Coronary artery (tissue), 2 donors: ENCODE data around the gene SERPINB13.

ENCODE experiments used
- DNase-seq: peaks from one replicate; pipeline ENCODE4 v3.0.0-alpha.2; 2017; ENCODE audit warnings: low spot score
- H3K27ac ChIP-seq, 2 donors: fragments of 200-600 bp; sonication (generic); one replicate each; pipeline ENCODE4 v1.5.1; 2016 to 2019
- H3K4me3 ChIP-seq: fragments of 200-600 bp; sonication (generic); 2 replicates; pipeline ENCODE4 v1.5.1; 2016; ENCODE audit warnings: mild to moderate bottlenecking, moderate library complexity
- TF ChIP-seq, protein P1 (sequence below): fragments of 200-600 bp; sonication (generic); IDR thresholded peaks from one replicate; pipeline ENCODE4 v1.5.1; 2019; ENCODE audit warnings: antibody characterized with exemption

SERPINB13 gene

DNA sequence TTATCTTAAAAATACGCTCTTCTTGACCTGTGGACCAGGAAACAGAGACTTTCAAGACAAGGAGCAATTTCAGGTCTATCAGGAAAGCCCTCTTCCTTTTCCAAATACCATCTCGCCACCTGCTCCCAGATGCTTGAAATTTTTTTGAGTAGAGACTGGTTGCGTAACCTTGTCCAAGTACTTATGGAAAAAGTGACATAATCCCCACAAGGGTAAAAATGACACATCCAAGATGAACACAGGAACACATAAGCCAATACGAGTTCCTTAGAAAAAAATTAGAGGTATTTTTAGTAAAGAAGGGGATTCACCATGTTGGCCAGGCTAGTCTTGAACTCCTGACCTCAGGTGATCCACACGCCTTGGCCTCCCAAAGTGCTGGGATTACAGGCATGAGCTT lies 1.8 kb downstream of the SERPINB13 start:
- no peak for DNase-seq
- H3K4me3 ChIP-seq, result no peak overlapping the region
- TF ChIP-seq, protein P1, sequence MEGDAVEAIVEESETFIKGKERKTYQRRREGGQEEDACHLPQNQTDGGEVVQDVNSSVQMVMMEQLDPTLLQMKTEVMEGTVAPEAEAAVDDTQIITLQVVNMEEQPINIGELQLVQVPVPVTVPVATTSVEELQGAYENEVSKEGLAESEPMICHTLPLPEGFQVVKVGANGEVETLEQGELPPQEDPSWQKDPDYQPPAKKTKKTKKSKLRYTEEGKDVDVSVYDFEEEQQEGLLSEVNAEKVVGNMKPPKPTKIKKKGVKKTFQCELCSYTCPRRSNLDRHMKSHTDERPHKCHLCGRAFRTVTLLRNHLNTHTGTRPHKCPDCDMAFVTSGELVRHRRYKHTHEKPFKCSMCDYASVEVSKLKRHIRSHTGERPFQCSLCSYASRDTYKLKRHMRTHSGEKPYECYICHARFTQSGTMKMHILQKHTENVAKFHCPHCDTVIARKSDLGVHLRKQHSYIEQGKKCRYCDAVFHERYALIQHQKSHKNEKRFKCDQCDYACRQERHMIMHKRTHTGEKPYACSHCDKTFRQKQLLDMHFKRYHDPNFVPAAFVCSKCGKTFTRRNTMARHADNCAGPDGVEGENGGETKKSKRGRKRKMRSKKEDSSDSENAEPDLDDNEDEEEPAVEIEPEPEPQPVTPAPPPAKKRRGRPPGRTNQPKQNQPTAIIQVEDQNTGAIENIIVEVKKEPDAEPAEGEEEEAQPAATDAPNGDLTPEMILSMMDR, result no peak
- no peak overlapping the region for H3K27ac ChIP-seq

DNA sequence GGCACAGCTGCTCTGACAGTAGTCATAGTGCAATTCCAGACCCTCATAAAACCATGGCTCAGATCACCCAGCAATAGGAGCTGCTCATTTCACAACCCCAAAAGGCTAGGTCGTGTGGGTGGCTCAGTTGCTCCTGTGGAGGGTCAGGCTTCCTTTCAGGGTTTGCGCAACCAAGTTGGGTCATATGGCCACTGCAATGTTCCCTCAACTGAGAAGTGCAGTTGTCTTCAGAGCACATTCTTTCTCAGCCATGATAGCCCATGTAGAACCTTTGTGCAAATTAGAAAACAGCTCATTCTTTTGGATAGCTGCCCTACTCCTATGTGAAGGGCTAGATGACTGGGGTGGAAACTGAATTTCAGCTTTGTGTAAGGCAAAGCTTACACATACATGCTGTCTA lies 3.2 kb downstream of the SERPINB13 start:
- TF ChIP-seq, protein P1, result no peak
- no peak for DNase-seq
- Histone ChIP-seq H3K27ac (no peak overlapping the region), H3K4me3 (no peak overlapping the region)

DNA sequence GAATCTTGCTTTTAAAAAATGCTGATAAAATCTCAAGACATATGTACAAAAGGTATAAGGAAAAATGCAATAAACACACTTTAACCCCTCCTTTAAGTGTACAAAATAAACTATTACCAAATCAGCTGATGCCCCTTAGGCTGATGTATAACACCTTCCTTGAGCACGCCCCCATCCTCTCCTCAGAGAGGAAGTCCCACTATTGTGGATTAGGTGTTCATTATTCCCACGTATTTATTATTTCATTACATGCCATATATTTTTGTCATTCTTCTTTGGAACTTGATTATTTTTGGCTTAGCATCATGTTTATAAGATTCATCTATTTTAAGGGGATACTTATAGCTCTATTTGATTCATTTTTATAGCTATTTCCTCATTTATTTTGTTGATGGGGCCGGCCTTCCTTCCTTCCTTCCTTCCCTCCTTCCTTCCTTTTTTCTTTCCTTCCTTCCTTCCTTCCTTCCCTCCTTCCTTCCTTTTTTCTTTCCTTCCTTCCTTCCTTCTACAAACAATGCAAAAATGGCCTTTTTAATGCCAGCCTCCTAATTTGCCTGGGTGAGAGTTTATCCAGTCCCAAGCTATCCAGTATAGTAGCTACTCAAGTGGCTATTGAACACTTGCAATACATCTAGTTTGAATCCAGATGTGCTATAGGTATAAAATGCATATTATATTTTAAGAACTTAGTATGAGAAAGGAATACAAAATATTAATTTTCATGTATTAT lies 4.0 kb downstream of the SERPINB13 start:
- H3K4me3 ChIP-seq, result no peak overlapping the region
- no peak for DNase-seq
- TF ChIP-seq, protein P1, result no peak
- no peak overlapping the region for H3K27ac ChIP-seq

DNA sequence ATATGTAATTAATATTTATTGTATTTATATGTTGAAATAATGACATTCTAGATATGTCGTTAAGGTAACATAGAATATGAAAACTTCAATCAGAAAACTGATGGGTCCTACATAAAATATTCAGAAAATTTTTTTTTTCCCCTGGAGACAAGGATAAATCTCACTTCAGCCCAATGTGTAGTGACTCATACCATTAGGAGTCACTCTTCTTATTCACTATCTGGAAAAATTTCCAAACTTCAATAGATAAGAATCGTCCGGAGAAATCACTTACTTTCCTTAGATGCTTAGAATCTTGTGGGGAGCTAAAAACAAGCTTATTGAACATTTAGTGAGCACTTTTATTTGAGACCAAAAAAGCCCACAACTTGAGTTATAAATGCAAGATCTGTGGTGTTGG lies 4.6 kb downstream of the SERPINB13 start:
- TF ChIP-seq, protein P1, result no peak
- Histone ChIP-seq H3K4me3 (no peak overlapping the region), H3K27ac (no peak overlapping the region)
- DNase-seq, result no peak

DNA sequence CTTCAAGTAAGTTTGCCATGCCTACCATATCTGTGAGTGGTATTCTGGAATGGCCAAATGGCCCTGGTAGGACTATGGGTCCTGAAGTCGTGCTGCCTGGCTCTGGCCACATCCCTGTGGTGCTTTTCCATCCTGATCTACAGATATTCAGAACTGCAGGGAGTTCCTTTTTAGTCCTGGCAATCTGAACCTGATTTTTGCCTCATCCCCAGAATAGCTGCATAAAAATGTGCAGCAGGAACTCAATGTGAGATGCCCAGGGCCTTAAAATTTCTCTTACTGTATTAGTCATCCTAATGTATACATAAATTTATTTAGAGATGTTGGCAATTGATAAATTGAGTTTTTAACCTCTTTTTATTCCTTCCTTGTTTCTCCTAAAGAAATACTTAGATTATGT lies 5.3 kb downstream of the SERPINB13 start:
- no peak overlapping the region for H3K27ac ChIP-seq
- H3K4me3 ChIP-seq, result no peak overlapping the region
- TF ChIP-seq, protein P1, result no peak
- no peak for DNase-seq

DNA sequence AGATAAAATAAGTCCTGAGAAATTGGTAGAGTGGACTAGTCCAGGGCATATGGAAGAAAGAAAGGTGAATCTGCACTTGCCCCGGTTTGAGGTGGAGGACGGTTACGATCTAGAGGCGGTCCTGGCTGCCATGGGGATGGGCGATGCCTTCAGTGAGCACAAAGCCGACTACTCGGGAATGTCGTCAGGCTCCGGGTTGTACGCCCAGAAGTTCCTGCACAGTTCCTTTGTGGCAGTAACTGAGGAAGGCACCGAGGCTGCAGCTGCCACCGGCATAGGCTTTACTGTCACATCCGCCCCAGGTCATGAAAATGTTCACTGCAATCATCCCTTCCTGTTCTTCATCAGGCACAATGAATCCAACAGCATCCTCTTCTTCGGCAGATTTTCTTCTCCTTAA lies 9.8 kb downstream of the SERPINB13 start:
- no peak for DNase-seq
- H3K4me3 ChIP-seq, result no peak overlapping the region
- TF ChIP-seq, protein P1, result no peak
- no peak overlapping the region for H3K27ac ChIP-seq

DNA sequence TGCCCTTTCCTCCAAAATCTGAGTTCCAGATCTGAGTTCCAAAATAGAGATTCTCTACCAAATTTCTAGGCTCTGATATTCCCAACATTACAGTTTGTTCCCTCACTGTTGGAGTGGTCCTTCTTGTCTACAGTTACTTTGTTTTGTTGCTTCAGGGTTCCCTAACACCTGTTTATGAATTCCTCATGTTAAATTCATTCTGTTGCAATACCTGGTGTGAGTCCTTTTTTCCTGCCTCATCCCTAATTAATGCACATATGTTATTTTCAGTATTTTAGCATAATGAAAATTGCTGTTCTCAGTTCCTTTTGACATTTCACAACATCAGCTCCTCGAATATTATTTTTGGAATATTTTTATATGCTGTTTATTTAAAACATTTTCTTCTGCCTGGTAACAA lies 16.2 kb downstream of the SERPINB13 start:
- TF ChIP-seq, protein P1, result no peak
- DNase-seq, result no peak
- Histone ChIP-seq H3K27ac (no peak overlapping the region), H3K4me3 (no peak overlapping the region)
